ENCODE measurements around the gene PLA2G6. TPM values are rescaled to one million over a fixed set of nuclear protein-coding genes. Genes with fewer than 3 reads are reported as not detected.

PLA2G6 gene
- total RNA-seq, 1 experiment from 2014 or later, result 29.9 TPM

DNA sequence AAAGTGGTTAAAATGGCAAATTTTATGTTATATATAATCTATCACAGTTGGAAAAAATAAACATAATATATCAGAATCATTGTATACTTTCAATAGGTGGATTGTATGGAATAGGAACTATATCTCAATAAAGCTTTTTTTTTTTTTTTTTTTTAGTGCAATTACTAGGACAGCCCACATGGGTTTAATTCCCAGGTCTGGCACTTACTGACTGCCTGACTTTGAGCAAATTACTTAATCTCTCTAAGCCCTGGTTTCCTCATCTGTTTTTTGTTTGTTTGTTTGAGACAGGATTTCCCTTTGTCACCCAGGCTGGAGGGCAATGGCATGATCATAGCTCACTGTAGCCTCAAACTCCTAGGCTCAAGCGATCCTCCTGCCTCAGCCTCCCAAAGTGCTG lies 45.0 kb downstream of the PLA2G6 start:
- no peak overlapping the region for H3K27ac Mint-ChIP-seq
- H3K27me3 Mint-ChIP-seq (ENCODE audit: low read depth), result no peaks in the 10 kb centered on the region
- no peak for DNase-seq (ENCODE audit: low spot score)
- no peak for ATAC-seq
- TF ChIP-seq FOXJ3 (CRISPR knock-in tag; IDR thresholded peaks at IDR 0.05; ENCODE audit: borderline replicate concordance) (no peak), SMAD4 (CRISPR knock-in tag; IDR thresholded peaks at IDR 0.05) (no peak), ZNF263 (CRISPR knock-in tag; IDR thresholded peaks at IDR 0.05; ENCODE audit: low read depth) (no peak), NR3C1 (CRISPR knock-in tag; conservative IDR thresholded peaks at IDR 0.05; ENCODE audit: low read depth) (no peak), GRHL2 (CRISPR knock-in tag; IDR thresholded peaks at IDR 0.05; ENCODE audit: insufficient replicate concordance, severe bottlenecking) (no peak), CBFB (CRISPR knock-in tag; IDR thresholded peaks at IDR 0.05; ENCODE audit: low read depth) (no peak), RELA (CRISPR knock-in tag; IDR thresholded peaks at IDR 0.05; ENCODE audit: borderline replicate concordance) (no peak), SMAD3 (CRISPR knock-in tag; IDR thresholded peaks at IDR 0.05; ENCODE audit: borderline replicate concordance) (no peak), MAX (CRISPR knock-in tag; IDR thresholded peaks at IDR 0.05) (no peak), ZNF232 (CRISPR knock-in tag; IDR thresholded peaks at IDR 0.05) (no peak), MYBL2 (CRISPR knock-in tag; IDR thresholded peaks at IDR 0.05) (no peak), HMGA2 (CRISPR knock-in tag; IDR thresholded peaks at IDR 0.05) (no peak), ELF4 (CRISPR knock-in tag; IDR thresholded peaks at IDR 0.05; ENCODE audit: low read depth) (no peak), ZNF396 (CRISPR knock-in tag; IDR thresholded peaks at IDR 0.05; ENCODE audit: borderline replicate concordance) (no peak), NR1H2 (CRISPR knock-in tag; IDR thresholded peaks at IDR 0.05) (no peak), ZNF416 (CRISPR knock-in tag; IDR thresholded peaks at IDR 0.05) (no peak), ZNF671 (CRISPR knock-in tag; IDR thresholded peaks at IDR 0.05) (no peak)
- TF ChIP-seq, protein P1, sequence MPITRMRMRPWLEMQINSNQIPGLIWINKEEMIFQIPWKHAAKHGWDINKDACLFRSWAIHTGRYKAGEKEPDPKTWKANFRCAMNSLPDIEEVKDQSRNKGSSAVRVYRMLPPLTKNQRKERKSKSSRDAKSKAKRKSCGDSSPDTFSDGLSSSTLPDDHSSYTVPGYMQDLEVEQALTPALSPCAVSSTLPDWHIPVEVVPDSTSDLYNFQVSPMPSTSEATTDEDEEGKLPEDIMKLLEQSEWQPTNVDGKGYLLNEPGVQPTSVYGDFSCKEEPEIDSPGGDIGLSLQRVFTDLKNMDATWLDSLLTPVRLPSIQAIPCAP (CRISPR knock-in tag; IDR thresholded peaks at IDR 0.05), result no peak
- TF ChIP-seq, protein P2, sequence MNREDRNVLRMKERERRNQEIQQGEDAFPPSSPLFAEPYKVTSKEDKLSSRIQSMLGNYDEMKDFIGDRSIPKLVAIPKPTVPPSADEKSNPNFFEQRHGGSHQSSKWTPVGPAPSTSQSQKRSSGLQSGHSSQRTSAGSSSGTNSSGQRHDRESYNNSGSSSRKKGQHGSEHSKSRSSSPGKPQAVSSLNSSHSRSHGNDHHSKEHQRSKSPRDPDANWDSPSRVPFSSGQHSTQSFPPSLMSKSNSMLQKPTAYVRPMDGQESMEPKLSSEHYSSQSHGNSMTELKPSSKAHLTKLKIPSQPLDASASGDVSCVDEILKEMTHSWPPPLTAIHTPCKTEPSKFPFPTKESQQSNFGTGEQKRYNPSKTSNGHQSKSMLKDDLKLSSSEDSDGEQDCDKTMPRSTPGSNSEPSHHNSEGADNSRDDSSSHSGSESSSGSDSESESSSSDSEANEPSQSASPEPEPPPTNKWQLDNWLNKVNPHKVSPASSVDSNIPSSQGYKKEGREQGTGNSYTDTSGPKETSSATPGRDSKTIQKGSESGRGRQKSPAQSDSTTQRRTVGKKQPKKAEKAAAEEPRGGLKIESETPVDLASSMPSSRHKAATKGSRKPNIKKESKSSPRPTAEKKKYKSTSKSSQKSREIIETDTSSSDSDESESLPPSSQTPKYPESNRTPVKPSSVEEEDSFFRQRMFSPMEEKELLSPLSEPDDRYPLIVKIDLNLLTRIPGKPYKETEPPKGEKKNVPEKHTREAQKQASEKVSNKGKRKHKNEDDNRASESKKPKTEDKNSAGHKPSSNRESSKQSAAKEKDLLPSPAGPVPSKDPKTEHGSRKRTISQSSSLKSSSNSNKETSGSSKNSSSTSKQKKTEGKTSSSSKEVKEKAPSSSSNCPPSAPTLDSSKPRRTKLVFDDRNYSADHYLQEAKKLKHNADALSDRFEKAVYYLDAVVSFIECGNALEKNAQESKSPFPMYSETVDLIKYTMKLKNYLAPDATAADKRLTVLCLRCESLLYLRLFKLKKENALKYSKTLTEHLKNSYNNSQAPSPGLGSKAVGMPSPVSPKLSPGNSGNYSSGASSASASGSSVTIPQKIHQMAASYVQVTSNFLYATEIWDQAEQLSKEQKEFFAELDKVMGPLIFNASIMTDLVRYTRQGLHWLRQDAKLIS (CRISPR knock-in tag; IDR thresholded peaks at IDR 0.05; ENCODE audit: borderline replicate concordance), result no peak
- ChIA-PET POLR2A (interaction anchor here (0.6 kb wide), 1 partner anchor 134 kb away, joined by 3 read pairs; no protein-coding TSS in a partner anchor), CTCF (interaction anchor here (0.6 to 2.4 kb wide), 8 partner anchors 12 to 139 kb away, joined by 3 to 11 read pairs (median 5); no protein-coding TSS in a partner anchor)
- no peak overlapping the region for H3K4me3 Mint-ChIP-seq
- peaks cover 16% of the 10 kb centered on the region for H3K36me3 Mint-ChIP-seq
- no peaks in the 10 kb centered on the region for H3K4me1 Mint-ChIP-seq
- H3K9me3 Mint-ChIP-seq, result no peaks in the 10 kb centered on the region

GRCh38 chr22:38135133-38135706 lies 46.4 kb downstream of the PLA2G6 start:
- ATAC-seq, result no peak
- ChIA-PET POLR2A (no interaction called here), CTCF (no interaction called here)
- TF ChIP-seq ZNF138 (CRISPR knock-in tag; conservative IDR thresholded peaks at IDR 0.05), result no peak
- no peaks in the 10 kb centered on the region for H3K9me3 Mint-ChIP-seq
- no peak overlapping the region for H3K27ac Mint-ChIP-seq
- no peaks in the 10 kb centered on the region for H3K4me1 Mint-ChIP-seq
- no peak for DNase-seq (ENCODE audit: low spot score)
- H3K36me3 Mint-ChIP-seq, result peaks cover 16% of the 10 kb centered on the region
- H3K27me3 Mint-ChIP-seq (ENCODE audit: low read depth), result no peaks in the 10 kb centered on the region
- no peak overlapping the region for H3K4me3 Mint-ChIP-seq
